OCI-LY1 (cell line): ENCODE data around the gene MBOAT2.

Experiments used
- H2AFZ ChIP-seq: fragments of 200-600 bp; sonication (generic), shearing (Covaris generic); 2 replicates; pipeline ENCODE4 v1.6.0; 2014; ENCODE audit warnings: antibody characterized with exemption, mild to moderate bottlenecking, low read length
- H3F3A ChIP-seq: fragments of 200-600 bp; sonication (generic), shearing (Covaris generic); 2 replicates; pipeline ENCODE4 v1.6.0; 2014; ENCODE audit warnings: mild to moderate bottlenecking, antibody characterized with exemption, low read length, moderate library complexity; ENCODE audit not compliant: insufficient read depth
- H3K27ac ChIP-seq: fragments of 200-600 bp; sonication (generic); 2 replicates; pipeline ENCODE4 v1.5.1; 2014; ENCODE audit warnings: low read length, mixed run types, mild to moderate bottlenecking, low read depth; ENCODE audit not compliant: poor library complexity, severe bottlenecking
- H3K27me3 ChIP-seq: fragments of 200-600 bp; sonication (generic); 2 replicates; pipeline ENCODE4 v1.6.0; 2014; ENCODE audit warnings: antibody characterized with exemption, mild to moderate bottlenecking, low read length, moderate library complexity; ENCODE audit not compliant: insufficient read depth
- H3K36me3 ChIP-seq: fragments of 200-600 bp; sonication (generic); 2 replicates; pipeline ENCODE4 v1.6.1; 2014; ENCODE audit warnings: mild to moderate bottlenecking, antibody characterized with exemption, low read length, moderate library complexity, mixed read lengths; ENCODE audit not compliant: insufficient read depth
- H3K4me1 ChIP-seq: fragments of 200-600 bp; sonication (generic); 2 replicates; pipeline ENCODE4 v1.5.1; 2014; ENCODE audit warnings: mild to moderate bottlenecking, low read length, moderate library complexity; ENCODE audit not compliant: insufficient read depth, severe bottlenecking
- H3K4me2 ChIP-seq: fragments of 200-600 bp; sonication (generic), shearing (Covaris generic); 2 replicates; pipeline ENCODE4 v1.6.1; 2014; ENCODE audit warnings: low read length
- H3K4me3 ChIP-seq: fragments of 200-600 bp; sonication (generic); 2 replicates; pipeline ENCODE4 v1.5.1; 2014; ENCODE audit warnings: low read length, low read depth, mild to moderate bottlenecking, mixed read lengths; ENCODE audit not compliant: poor library complexity, severe bottlenecking
- H3K79me2 ChIP-seq: fragments of 200-600 bp; shearing (Covaris generic); 2 replicates; pipeline ENCODE4 v1.6.1; 2016; ENCODE audit warnings: mixed run types, low read length, mixed read lengths; ENCODE audit not compliant: insufficient read depth
- H3K9ac ChIP-seq: fragments of 200-600 bp; sonication (generic), shearing (Covaris generic); 2 replicates; pipeline ENCODE4 v1.6.1; 2014; ENCODE audit warnings: mild to moderate bottlenecking, low read length, mixed read lengths
- H3K9me2 ChIP-seq: fragments of 200-600 bp; sonication (generic), shearing (Covaris generic); 2 replicates; pipeline ENCODE4 v1.6.1; 2014; ENCODE audit warnings: low read depth, mild to moderate bottlenecking, low read length, mixed read lengths
- H3K9me3 ChIP-seq: fragments of 200-600 bp; shearing (Covaris generic); 2 replicates; pipeline ENCODE4 v1.6.1; 2014; ENCODE audit warnings: low read length, mixed read lengths
- H4K20me1 ChIP-seq: fragments of 200-600 bp; sonication (generic), shearing (Covaris generic); 2 replicates; pipeline ENCODE4 v1.6.0; 2016; ENCODE audit warnings: mild to moderate bottlenecking, low read length; ENCODE audit not compliant: insufficient read depth
- EZH2 ChIP-seq: fragments of 200-600 bp; sonication (generic), shearing (Covaris generic); IDR thresholded peaks from 2 replicates; pipeline ENCODE4 v1.8.0; 2017; ENCODE audit warnings: borderline replicate concordance, mixed run types, mild to moderate bottlenecking, antibody characterized with exemption, low read length, moderate library complexity, mixed read lengths
- TF ChIP-seq, protein P1 (sequence below): fragments of 200-600 bp; sonication (generic), shearing (Covaris generic); IDR thresholded peaks from 2 replicates; pipeline ENCODE4 v1.5.1; 2017; ENCODE audit warnings: mild to moderate bottlenecking, antibody characterized with exemption, low read length, moderate library complexity, mixed read lengths

MBOAT2 gene

DNA sequence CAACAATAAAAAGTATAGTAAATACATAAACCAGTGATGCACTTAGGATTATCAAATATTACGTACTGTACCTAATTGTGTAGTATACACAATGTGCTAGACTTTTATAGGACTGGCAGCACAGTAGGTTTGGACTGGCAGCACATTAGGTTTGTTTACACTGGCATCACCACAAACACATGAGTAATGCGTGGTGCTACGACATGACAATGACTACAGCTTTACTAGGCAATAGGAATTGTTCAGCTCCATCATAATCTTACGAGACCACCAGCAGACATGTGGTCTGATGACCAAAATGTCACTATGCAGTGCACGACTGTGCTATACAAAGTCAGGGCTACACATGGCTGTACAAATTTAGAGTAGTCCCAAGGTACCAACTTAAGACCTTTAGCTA is 2.3 kb downstream of the MBOAT2 start:
- Histone ChIP-seq H3K27me3 (peaks cover 16% of the 10 kb centered on the region; the same call in 1 of the 2 replicates), H3K9me2 (no peaks in the 10 kb centered on the region), H3F3A (no peaks in the 10 kb centered on the region), H3K9ac (no peak overlapping the region), H4K20me1 (no peaks in the 10 kb centered on the region), H3K36me3 (no peaks in the 10 kb centered on the region), H3K4me3 (no peak overlapping the region), H3K27ac (no peak overlapping the region), H3K4me1 (no peaks in the 10 kb centered on the region), H3K4me2 (no peak overlapping the region), H2AFZ (no peak overlapping the region), H3K79me2 (no peaks in the 10 kb centered on the region), H3K9me3 (no peaks in the 10 kb centered on the region)
- TF ChIP-seq, protein P1, sequence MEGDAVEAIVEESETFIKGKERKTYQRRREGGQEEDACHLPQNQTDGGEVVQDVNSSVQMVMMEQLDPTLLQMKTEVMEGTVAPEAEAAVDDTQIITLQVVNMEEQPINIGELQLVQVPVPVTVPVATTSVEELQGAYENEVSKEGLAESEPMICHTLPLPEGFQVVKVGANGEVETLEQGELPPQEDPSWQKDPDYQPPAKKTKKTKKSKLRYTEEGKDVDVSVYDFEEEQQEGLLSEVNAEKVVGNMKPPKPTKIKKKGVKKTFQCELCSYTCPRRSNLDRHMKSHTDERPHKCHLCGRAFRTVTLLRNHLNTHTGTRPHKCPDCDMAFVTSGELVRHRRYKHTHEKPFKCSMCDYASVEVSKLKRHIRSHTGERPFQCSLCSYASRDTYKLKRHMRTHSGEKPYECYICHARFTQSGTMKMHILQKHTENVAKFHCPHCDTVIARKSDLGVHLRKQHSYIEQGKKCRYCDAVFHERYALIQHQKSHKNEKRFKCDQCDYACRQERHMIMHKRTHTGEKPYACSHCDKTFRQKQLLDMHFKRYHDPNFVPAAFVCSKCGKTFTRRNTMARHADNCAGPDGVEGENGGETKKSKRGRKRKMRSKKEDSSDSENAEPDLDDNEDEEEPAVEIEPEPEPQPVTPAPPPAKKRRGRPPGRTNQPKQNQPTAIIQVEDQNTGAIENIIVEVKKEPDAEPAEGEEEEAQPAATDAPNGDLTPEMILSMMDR, result no peak
- TF ChIP-seq EZH2, result no peak

- Histone ChIP-seq H3K9me2 (no peaks in the 10 kb centered on the region), H3K4me1 (no peaks in the 10 kb centered on the region), H4K20me1 (no peaks in the 10 kb centered on the region), H3K79me2 (no peaks in the 10 kb centered on the region), H3K9ac (no peak overlapping the region), H3K27ac (no peak overlapping the region), H3K9me3 (no peaks in the 10 kb centered on the region), H2AFZ (no peak overlapping the region), H3F3A (no peaks in the 10 kb centered on the region), H3K36me3 (no peaks in the 10 kb centered on the region), H3K27me3 (peaks cover 16% of the 10 kb centered on the region; the same call in 1 of the 2 replicates), H3K4me2 (no peak overlapping the region), H3K4me3 (no peak overlapping the region)
- TF ChIP-seq EZH2, result no peak
- TF ChIP-seq, protein P1, result no peak
Observed at GRCh38 chr2:9000442-9000841, 3.0 kb downstream of the MBOAT2 start.

DNA sequence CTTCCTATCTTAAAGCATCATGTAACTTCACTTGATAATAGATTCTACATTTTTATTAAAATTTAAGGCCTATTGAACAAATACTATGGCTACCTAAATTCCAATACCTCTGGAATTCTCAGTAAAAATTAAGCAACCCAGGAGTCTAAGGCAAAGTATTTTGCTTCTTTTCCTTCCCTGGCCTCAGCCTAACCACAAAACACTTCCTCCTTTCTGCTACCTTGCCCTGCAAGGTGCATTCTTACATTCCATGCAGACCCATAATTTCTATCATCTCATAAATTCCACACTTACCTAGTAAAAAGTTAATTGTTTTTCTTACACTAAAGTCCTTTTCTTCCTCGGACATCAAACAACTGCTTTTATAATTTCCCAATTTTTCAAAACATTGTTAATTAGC is 3.7 kb downstream of the MBOAT2 start:
- H3K4me1 ChIP-seq, result no peaks in the 10 kb centered on the region
- no peak overlapping the region for H3K27ac ChIP-seq
- no peak overlapping the region for H2AFZ ChIP-seq
- H3K9ac ChIP-seq, result no peak overlapping the region
- H3K36me3 ChIP-seq, result no peaks in the 10 kb centered on the region
- no peaks in the 10 kb centered on the region for H3K79me2 ChIP-seq
- TF ChIP-seq EZH2, result no peak
- TF ChIP-seq, protein P1, result no peak
- H4K20me1 ChIP-seq, result no peaks in the 10 kb centered on the region
- peaks cover 11% of the 10 kb centered on the region; the same call in 1 of the 2 replicates for H3K27me3 ChIP-seq
- no peaks in the 10 kb centered on the region for H3K9me3 ChIP-seq
- H3K9me2 ChIP-seq, result no peaks in the 10 kb centered on the region
- no peaks in the 10 kb centered on the region for H3F3A ChIP-seq
- no peak overlapping the region for H3K4me3 ChIP-seq
- no peak overlapping the region for H3K4me2 ChIP-seq
